Astrocyte (in vitro differentiated cells and primary cell): ENCODE results near the gene C7orf57.

Experiments used
- CTCF ChIP-seq: IDR thresholded peaks from 2 replicates; pipeline ENCODE4 v1.5.1; 2011; ENCODE audit warnings: low read depth, mild to moderate bottlenecking, inconsistent platforms, low read length, moderate library complexity; ENCODE audit not compliant: insufficient read depth
- EZH2 ChIP-seq: IDR thresholded peaks from 2 replicates; pipeline ENCODE4 v1.6.1; 2012; ENCODE audit warnings: mild to moderate bottlenecking, low read length, inconsistent platforms; ENCODE audit not compliant: insufficient read depth

DNA sequence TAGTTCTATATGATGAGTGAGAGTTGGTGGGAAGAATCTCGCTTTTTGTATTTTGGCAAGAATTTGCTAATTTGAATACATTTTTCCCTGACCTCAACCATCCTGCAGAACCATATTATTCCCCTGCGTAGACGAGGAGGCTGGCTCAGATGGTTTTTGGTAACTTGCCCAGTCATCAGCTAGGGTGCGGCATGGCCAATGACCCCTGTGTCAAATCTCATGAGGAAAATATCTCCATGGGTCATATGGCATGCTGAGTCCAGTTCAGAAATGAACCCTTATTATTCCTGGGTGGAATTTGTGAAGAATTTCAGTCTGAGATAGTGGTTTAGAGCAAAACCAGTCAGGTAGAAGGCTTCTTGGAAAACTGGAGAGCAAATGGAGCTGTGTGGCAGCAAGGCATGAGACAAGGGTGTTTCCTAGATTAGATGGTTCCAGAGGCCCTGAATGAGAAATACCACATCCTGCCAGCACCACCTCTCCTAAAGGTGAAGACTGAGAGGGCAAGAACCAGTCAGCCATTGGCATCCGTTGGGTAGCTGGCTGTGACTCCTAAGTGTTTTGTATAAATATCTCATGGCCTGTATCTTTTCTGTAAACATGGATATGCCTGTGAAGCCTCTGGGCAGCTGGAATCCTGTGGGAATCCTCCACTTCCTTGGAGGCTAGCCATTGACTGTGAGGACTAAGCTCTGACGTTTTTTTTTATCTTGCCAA lies 47.9 kb downstream of the C7orf57 start:
- TF ChIP-seq CTCF (no peak), EZH2 (no peak)
